Measurements from ENCODE around the gene XPR1.

DNA sequence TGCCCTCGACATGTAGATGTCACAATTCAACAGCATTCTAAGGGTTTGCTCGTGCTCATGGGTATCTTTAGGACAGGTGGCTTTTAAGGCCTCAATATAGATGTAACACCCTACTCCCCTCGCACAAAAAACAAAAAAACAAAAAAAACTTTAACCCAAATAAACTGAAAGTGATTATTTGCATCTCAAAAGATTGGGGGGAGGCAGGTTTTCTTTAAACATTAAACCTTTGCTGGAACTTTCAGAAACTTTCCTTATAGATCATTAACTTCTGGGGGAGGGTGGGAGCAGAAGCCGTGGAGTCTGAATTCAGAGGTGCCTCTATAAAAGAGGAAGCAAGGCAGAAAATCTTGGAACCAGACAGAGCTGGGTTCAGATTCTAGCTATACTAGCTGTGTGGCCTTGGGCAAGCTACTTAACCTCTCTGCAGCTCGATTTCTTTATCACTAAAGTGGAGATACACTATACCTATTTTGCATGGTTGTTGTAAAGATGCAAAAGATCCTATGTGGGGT is 277.7 kb downstream of the XPR1 start:
- TF ChIP-seq EZH2 (IDR thresholded peaks at IDR 0.05; ENCODE audit: low read depth), result no peak
- TF ChIP-seq, protein P1, sequence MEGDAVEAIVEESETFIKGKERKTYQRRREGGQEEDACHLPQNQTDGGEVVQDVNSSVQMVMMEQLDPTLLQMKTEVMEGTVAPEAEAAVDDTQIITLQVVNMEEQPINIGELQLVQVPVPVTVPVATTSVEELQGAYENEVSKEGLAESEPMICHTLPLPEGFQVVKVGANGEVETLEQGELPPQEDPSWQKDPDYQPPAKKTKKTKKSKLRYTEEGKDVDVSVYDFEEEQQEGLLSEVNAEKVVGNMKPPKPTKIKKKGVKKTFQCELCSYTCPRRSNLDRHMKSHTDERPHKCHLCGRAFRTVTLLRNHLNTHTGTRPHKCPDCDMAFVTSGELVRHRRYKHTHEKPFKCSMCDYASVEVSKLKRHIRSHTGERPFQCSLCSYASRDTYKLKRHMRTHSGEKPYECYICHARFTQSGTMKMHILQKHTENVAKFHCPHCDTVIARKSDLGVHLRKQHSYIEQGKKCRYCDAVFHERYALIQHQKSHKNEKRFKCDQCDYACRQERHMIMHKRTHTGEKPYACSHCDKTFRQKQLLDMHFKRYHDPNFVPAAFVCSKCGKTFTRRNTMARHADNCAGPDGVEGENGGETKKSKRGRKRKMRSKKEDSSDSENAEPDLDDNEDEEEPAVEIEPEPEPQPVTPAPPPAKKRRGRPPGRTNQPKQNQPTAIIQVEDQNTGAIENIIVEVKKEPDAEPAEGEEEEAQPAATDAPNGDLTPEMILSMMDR (conservative IDR thresholded peaks at IDR 0.05), result no peak

Measured in PC-9 (cell line).